Thyroid gland (tissue), 4 donors: ENCODE data around the gene MIP.

Experiments
- CTCF ChIP-seq, 6 experiments: fragments of 200-600 bp in 3 of 6; fragments of 450-650 bp in 3 of 6; sonication (generic) in 3 of 6; IDR thresholded peaks; one replicate each; pipeline ENCODE4 v1.5.1; 2016 to 2019; ENCODE audit warnings: antibody characterized with exemption in 6 of 6, mild to moderate bottlenecking in 2 of 6, inconsistent platforms in 1 of 6, moderate library complexity in 1 of 6
- POLR2A ChIP-seq, 2 donors: fragments of 450-650 bp; IDR thresholded peaks; one replicate each; pipeline ENCODE4 v1.6.1; 2017; ENCODE audit warnings: antibody characterized with exemption in 2 of 2, mild to moderate bottlenecking in 2 of 2, moderate library complexity in 1 of 2

GRCh38 chr12:56413392-56413791 is 41.1 kb downstream of the MIP start:
- no peak for TF ChIP-seq CTCF (IDR thresholded peaks at IDR 0.05)
- TF ChIP-seq POLR2A (IDR thresholded peaks at IDR 0.05), result no peak
